HL-60/S4 treated with phorbol 12-myristate 13-acetate at 8.2 ng/mL for 4 days and 3 days (cell line): ENCODE results near the gene ATP6V0C.

ENCODE experiments used
- in situ Hi-C: fragments of 300-500 bp; cut with MboI; formaldehyde crosslinking; loops from 2 replicates; pipeline ENCODE4 v1.15.0; 2022; ENCODE audit warnings: low sequenced_read_pairs

The ATP6V0C gene

DNA sequence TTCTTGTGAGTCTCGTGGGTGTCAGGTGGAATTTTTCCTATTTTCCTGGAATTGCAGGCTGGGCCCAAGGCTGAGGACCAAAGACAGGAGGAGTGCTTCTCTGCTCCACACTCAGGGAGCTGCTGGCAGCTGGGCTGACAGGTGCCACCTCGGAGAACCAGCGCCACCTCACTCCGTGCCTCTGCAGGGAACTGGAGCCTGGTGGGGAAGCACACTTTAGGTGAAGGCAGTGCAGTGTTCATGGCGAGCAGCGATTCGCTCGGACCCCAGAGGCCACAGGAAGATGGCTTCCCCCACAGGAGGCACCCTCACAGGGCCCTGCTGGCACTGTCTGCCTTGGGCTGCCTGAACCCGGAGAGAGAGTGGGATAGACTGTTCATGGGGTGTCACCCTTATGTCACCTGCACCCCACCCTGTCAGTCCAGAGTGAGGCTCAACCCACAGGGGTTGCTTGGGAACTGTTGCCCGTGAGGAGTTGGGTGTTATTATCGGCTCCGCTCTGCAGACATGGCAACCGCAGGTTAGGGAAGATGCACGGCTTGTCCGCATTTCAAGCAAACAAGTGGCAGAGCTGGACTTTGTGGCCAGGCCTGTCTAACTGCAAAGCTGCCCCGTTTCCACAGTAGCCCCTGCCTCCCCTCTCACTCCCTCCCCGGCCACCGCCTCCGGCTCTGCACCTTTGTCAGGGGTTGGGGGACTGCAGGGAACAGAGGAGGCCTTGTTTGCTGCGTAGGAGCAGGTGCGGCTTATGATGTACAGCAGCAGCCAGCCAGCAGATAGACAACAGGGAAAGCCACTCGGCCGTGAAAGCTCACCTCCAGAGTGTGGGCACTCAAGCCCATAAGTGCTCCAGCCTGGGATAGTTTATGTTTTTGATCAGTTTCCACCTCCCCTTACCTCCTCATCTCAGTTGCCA is 23.3 kb upstream of the ATP6V0C start:
- in situ Hi-C loops = no loop called here

DNA sequence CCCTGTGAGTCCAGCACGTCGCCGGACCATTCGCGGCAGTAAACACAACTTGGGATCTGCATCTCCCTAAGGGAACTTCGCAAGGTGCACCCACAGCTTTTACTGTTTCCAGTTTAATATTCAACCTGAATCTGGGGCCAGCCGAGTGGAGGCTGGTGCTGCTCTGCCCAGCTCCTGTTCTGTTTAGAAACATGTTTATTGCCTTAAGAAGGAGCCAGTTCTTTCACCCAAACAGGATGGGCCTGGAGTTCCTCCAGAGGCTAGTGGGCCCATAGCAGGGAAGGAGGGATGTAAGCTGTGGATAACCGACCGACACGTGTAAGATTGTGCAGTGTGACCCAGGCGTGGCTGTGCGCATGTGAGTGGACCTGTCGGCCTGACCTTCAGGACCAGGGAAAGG is 21.5 kb upstream of the ATP6V0C start:
- in situ Hi-C loops = no loop called here

DNA sequence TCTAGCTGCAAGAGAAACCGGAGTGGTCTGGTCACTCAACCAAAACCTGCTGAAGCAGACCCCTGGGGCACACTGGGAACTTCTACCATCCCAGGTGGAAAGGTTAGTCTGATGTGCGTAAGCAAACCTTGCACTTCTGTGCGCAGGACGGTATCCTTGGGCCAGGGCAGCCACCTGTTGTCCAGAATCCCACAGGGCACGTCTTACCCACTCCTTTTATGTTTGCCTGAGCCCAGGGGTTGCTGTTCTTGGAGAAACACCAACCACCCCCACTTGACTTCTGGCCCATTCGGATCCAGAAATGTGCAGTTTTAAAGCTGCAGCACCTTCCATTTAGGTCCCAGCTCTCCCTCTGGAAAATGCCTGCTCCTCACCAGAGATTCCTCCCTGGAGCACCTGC is 20.1 kb upstream of the ATP6V0C start:
- in situ Hi-C loops = no loop called here

DNA sequence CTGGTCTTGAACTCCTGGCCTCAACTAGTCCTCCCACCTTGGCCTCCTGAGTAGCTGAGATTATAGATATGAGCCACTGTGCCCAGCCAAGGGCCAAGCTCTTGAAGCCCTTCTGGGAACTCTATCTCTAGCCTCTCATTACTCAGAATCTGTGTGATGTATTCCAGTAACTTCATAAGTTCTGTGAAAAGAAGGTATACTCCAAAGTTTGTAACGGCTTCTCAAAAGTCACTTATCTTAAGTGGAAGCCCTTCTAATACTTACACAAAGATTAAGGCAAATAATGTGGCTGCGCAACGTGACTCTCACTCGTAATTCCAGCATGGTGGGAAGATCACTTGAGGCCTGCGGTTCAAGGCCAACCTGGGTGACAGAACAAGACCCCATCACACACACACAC is 19.1 kb upstream of the ATP6V0C start:
- in situ Hi-C loops = no loop called here

DNA sequence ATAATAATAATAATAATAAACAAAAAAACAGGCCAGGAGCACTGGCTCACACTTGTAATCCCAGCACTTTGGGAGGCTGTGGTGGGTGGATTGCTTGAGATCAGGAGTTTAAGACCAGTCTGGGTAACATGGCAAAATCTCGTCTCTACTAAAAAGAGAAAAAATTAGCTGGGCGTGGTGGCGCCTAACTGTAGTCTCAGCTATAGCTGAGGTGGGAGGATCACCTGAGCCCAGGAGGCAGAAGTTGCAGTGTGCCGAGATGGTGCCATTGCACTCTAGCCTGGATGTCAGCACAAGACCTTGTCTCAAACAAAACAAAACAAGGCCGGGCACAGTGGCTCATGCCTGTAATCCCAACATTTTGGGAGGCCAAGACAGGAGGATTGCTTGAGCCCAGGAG is 18.7 kb upstream of the ATP6V0C start:
- in situ Hi-C loops = no loop called here

DNA sequence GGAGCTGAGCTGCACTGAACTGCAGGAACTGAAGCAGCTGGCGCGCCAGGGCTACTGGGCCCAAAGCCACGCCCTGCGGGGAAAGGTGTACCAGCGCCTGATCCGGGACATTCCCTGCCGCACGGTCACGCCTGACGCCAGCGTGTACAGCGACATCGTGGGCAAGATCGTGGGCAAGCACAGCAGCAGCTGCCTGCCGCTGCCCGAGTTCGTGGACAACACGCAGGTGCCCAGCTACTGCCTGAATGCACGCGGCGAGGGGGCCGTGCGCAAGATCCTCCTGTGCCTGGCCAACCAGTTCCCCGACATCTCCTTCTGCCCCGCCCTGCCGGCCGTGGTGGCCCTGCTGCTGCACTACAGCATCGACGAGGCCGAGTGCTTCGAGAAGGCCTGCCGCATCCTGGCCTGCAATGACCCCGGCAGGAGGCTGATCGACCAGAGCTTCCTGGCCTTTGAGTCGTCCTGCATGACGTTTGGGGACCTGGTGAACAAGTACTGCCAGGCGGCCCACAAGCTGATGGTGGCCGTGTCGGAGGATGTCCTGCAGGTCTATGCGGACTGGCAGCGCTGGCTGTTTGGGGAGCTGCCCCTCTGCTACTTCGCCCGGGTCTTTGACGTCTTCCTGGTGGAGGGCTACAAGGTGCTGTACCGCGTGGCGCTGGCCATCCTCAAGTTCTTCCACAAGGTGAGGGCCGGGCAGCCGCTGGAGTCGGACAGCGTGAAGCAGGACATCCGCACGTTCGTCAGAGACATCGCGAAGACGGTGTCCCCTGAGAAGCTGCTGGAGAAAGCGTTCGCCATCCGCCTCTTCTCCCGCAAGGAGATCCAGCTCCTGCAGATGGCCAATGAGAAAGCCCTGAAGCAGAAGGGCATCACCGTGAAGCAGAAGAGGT is 17.3 kb upstream of the ATP6V0C start:
- in situ Hi-C loops = no loop called here

DNA sequence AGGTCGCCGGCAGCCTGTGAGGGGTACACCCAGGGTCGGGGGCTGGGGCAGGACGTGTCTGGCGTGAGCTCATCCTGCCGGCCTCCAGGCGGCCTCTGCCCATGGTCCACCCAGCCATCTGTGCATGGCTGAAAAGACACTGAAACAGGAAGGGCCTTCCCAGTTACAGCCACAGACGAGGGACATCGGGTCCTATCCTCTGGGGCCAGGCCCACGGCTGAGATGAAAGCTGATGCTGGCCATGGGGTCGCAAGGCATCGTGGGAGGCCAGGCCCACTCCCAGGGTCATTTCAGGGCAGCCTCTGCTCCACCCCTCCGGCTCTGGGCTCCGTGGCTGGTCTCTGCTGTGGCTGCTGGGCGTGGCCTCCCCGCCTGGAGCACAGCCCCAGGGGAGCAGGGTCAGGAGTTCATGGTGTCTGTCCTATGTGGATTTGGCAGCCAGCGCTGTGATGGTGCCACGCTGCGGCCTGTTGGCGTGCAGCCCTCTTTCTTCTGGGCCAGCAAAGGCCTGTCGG is 16.6 kb upstream of the ATP6V0C start:
- in situ Hi-C loops = no loop called here

DNA sequence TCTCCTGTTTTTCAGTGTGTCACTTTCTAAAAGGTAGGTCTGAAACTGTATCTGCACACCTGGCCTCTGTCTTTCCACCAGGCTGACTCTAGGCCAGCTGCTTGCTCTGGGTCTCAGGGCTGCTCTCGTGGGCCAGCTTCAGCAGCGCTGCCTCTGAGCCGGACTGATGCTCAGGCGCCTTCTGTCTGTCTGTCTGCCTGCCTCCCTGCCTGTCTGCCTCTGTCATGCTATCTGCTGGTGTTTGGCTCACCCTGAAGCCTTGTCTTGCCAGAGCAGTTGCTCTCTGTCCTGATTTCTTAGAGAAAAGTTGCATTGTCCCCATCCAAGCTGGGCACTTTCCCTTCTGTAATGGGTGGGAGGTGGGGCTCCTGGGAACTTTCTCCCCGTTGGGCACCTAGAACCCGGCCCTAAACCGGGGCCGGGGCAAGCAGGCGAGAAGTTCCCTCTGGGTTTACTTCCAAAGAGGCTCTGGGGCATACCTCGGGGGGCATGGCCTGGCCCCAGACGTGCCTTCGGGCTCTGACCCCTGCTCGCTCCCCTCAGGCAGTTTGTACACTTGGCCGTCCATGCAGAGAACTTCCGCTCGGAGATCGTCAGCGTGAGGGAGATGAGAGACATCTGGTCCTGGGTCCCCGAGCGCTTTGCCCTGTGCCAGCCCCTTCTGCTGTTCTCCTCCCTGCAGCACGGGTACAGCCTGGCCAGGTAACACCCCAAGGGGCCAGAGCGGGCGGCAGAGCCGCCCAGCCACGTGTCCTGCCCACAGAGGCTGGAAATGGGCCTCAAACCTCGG is 15.9 kb upstream of the ATP6V0C start:
- in situ Hi-C loops = no loop called here

DNA sequence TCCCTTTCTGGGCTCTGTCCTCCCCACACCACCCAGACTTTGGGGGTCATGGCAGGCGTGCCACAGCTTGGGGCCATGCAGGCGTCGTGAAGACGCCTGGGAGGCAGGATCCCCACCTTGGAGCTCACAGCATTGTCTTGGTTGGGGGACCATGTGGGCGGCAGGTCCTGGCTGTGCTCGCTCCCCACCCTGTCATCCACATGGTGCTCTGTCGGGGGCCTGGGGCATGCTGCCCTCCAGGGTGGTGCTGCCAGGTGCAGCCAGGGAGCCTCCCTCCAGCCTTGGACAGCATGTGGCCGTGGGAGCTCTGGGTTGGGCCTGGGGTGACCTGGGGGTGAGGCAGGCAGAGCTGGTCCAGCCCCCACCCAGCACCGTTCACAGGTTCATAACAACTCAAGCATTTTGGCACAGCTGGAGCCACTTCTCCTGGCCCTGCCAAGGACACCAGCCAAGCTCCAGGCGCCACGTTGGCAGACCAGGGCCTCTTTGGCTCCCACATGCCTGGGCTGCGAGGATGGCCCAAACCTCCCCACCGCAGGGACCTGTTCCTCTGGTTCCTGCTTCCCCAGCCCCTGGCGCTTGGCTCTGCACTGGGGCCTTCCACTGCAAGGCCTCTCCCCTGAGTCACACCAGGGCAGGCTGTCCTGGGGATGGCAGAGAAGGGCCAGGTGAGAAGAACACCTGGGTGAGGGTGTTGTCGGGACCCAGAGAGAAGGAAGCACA is 15.1 kb upstream of the ATP6V0C start:
- in situ Hi-C loops = no loop called here

DNA sequence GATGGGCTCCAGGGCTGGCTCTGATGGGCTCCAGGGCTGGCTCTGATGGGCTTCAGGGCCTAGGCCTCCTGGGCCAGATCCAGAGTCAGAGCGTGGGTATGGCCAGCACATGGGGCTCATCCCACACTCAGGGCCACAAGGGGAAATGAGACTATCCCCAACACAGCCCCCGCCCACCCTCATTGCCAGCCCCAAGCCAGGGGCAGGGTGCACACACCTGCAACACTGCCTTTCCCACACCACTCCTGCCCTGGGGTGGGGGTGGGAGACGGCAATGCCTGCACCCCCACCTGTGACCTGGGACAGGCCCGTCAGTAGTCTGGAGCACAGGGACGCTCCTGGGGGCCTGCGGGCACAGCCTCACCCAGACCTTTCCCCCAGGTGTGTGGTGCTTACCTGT is 14.3 kb upstream of the ATP6V0C start:
- in situ Hi-C loops = no loop called here

DNA sequence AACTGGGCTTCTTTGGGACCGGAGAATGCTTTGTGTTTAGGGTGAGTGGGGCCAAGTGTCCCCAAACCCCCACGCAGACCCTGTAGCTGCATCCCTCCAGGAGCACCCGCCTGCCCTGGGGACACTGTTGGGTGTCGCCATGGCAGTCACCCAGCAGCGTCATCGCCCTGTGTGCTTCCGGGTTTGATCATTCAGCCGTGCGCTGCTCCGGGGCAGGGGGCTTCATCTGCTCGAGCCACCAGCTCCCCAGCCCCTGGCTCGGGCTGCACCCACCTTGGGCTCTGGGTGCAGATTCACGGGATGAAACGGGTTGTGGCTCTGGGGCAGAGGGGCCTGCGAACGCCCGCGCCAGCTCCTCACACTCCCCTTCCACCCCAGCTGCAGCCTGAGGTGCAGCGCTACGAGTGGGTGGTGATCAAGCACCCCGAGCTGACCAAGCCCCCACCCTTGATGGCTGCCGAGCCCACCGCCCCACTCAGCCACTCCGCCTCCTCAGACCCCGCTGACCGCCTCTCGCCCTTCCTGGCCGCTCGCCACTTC is 13.8 kb upstream of the ATP6V0C start:
- in situ Hi-C loops = no loop called here

DNA sequence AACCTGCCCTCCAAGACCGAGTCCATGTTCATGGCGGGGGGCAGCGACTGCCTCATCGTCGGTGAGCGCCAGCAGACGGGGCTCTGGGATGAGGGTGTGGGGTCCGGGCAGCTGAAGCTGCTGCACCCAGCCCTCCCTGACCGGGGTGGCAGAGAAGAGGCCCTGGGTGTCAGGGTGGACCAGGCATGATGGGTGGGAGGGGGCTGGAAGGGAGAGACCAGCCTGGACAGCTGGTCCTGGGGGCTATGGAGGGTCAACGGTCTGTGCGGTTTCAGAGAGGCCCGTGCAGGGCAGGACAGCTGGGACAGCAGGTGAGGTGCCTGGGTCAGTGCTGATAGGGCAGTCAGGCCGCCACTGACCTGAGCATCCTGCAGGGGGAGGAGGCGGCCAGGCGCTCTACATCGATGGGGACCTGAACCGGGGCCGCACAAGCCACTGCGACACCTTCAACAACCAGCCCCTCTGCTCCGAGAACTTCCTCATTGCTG is 13.3 kb upstream of the ATP6V0C start:
- in situ Hi-C loops = no loop called here

DNA sequence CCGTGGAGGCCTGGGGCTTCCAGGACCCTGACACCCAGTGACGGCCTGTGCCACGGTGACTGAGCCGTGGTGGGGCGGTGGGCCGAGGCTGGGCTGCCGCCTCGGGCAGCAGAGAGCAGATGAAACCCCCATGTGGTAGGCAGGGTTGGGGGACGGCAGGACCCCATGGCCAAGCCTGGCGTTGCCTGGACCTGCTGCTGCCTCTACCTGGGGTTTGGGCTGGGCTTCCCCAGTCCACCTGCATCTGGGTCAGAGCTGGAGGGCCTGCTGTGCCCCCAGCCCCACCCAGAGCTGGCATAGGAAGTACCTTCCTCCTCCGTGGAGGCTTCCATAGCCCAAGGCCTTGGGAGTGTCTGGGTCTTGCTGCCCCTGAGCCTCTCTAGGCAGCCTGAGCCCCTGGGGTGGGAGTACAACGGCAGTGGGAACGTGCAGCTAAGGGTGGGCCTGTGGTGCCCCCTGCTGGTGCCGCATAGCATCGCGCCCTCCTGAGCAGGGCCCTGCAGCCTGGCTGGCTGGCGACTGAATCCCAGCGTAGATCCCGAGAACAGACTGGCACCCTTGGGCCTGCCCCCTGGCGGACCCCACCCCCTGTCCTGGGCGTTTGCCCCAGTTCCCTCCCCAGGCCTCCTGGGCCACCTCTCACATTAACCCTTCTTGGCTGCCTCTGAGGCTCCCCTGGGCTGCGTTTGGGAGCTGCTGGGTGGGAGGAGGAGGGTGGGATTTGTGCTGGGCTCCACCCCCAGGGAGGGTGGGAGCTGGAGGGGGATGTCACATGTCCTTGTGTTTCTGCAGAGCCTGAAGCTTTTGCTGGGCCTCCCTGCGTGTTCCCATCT is 12.6 kb upstream of the ATP6V0C start:
- in situ Hi-C loops = no loop called here

DNA sequence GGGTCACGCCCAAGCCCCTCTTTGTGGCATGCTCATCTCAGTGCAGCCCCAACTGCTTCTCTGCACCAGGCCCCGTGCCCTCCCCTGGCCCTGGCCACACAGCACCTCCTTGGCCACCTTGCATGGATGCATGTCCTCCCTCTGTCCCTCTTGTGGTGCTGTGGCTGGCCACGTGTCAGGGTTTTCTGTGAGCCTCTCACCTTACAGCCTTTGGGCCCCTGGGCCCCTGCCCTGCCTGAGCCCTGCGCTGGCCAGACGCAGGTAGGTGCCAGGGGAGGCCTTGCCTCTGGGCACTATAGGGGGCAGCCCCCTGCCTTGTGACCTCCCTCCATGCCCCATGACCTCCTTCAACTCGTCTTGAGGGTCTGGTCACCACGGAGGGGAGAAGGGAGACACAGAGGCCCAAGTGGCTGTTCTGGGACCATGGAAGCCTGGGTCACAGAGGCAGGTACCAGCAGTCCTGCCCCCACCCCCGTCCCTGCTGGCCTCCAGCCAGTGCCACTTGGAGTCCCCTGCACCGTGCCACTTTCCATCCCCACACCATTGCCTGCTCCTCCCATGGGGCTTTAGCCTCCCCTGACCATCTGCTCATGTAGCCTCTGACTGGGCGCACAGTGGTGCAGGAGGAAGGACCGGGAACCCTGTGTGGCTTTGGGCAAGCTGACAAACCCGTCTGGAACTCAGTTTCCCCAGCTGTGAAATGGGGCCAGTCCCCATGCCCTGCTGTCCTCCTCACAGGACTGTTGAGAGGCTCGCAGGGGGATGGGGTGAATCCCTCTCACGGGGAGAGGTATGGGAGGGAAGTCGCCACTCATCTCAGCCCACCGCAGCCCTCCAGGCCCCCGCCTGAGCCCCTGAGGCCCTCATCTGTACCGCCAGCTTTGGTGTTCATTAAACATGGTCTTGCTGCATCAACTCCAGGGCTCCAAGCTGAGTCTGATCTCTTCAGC is 11.5 kb upstream of the ATP6V0C start:
- in situ Hi-C loops = no loop called here

DNA sequence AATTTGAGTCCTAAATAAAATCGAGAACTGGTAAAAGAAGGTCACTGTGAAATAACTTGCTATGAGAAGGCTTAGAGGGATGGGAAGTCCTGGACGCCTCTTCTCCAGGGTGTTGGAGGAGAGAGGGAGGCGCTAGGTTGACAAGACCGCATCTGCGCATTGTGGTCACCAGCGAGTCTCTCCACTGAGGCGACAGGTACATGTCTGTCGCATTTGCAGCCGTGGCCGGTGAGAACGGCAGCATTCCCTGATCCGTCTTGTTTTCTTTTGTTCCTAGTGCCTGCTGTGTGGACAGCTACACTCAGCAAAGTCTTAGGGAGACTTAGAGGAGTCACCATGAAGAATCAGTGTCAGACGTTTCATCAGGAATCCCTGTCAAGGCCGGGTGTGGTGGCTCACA is 8.1 kb upstream of the ATP6V0C start:
- in situ Hi-C loops = no loop called here

DNA sequence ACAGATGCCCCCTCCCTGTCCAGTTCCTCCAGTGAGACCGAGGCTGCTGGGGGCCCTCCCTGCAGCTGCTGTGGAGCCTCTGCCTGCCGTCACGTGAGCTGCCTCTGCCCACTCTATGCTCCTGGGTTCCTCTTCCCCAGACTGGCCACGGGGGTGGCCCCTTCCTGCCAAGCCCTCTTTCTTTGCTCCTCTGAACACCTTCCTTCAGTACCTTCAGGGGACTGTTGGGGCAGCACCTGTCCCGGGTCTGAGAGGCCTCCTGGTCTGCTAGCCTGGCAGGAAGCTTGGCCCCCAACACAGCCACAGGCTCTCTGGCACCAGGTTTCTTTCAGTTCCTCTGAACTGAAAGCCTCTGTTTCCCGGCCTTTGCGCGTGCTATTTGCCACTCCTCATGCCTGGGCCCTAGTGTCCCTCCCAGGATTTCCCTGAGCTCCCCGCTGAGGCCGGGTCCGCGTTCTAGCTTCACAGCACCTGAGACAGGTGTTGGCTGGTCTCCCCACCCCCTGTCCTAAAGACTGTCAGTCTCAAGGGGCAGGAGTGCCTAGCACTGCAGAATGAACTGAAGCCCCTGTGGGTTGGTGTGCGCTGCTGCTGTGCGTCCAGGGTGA is 6.6 kb upstream of the ATP6V0C start:
- in situ Hi-C loops = no loop called here

DNA sequence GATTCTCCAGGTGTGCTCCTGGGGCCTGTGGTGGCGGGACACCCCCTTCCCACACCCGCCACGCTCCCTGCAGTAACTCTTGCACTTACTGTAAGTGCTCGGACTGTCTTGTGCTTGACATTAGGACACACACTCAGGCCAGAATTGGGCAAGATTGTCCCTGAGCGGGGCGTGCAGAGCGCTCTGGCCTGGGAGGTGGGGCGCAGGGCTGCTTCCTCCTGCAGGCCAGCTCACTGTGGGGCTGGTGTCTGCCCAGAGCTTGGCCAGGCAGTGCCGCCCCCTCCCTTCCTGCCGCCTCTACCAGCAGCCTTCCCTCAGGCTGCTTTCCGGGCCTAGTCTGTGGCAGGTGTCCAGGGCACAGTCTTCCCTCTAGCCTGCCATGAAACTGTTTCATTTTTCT is 6.1 kb upstream of the ATP6V0C start:
- in situ Hi-C loops = no loop called here
